Calu3 (cell line): ENCODE results near the gene SCN7A. TPM values are rescaled to one million over a fixed set of nuclear protein-coding genes. Genes with fewer than 3 reads are reported as not detected.
A peak's percentile ranks its signal among the peaks of the same experiment; 100 is the strongest.

Experiments
- Bru-seq: library from RNA; stranded (reverse); fragments of 400-500 nt; gene quantifications from one replicate; lab custom pipeline; 2021; lab: Mats Ljungman, UMichigan
- BruChase-seq, 2 experiments: library from RNA; stranded (reverse); fragments of 400-500 nt; gene quantifications; one replicate each; lab custom pipeline; 2021; lab: Mats Ljungman, UMichigan
- BruUV-seq: library from RNA; stranded (reverse); fragments of 400-500 nt; replicated peaks from 2 replicates; lab custom pipeline; 2021; lab: Mats Ljungman, UMichigan
- CTCF ChIA-PET: fragments of 300-600 bp; sonication (Branson Sonifier 250); formaldehyde crosslinking; loops from one replicate; lab custom pipeline; 2022; ENCODE audit warnings: antibody characterized with exemption; lab: Charles Lee
- DNase-seq: peaks from one replicate; pipeline ENCODE4 v3.0.0; 2022
- H3K27ac Mint-ChIP-seq: one replicate; pipeline ENCODE4 v1.8.0; 2022; ENCODE audit warnings: mixed read lengths; ENCODE audit not compliant: unreplicated experiment
- H3K27me3 Mint-ChIP-seq: one replicate; pipeline ENCODE4 v1.8.0; 2022; ENCODE audit warnings: mixed read lengths; ENCODE audit not compliant: unreplicated experiment
- H3K36me3 Mint-ChIP-seq: one replicate; pipeline ENCODE4 v1.8.0; 2022; ENCODE audit warnings: mild to moderate bottlenecking, moderate library complexity, mixed read lengths; ENCODE audit not compliant: insufficient read depth, unreplicated experiment
- H3K4me1 Mint-ChIP-seq: one replicate; pipeline ENCODE4 v1.8.0; 2022; ENCODE audit warnings: mild to moderate bottlenecking, low read depth, mixed read lengths; ENCODE audit not compliant: unreplicated experiment
- H3K4me3 Mint-ChIP-seq: one replicate; pipeline ENCODE4 v1.8.0; 2022; ENCODE audit warnings: mild to moderate bottlenecking, low read depth, moderate library complexity, mixed read lengths; ENCODE audit not compliant: unreplicated experiment
- H3K9me3 Mint-ChIP-seq: one replicate; pipeline ENCODE4 v1.8.0; 2022; ENCODE audit warnings: low read depth, mixed read lengths; ENCODE audit not compliant: unreplicated experiment
- CTCF ChIP-seq: fragments of 200-600 bp; IDR thresholded peaks from one replicate; pipeline ENCODE4 v1.8.0; 2022; ENCODE audit warnings: antibody characterized with exemption; ENCODE audit not compliant: unreplicated experiment
- intact Hi-C: fragments of 100-400 bp; cut with micrococcal nuclease; formaldehyde crosslinking; loops from one replicate; pipeline ENCODE4 v1.10.0; 2022; ENCODE audit not compliant: unreplicated experiment
- long read RNA-seq: library from polyadenylated mRNA; stranded (forward); transcript quantifications from one replicate; pipeline ENCODE4 v2.0.0, GENCODE V29; 2022
- total RNA-seq: library from RNA; stranded (reverse); gene quantifications from 2 replicates; pipeline ENCODE4 v1.2.3, GENCODE V29; 2022

SCN7A gene
- total RNA-seq, result not detected in 2 replicates
- Bru-seq, nascent RNA, result not detected
- percentile 1 among the genes with signal in this experiment for BruChase-seq, experiment 1, labeled RNA remaining after a 6-hour chase
- not detected for BruChase-seq, experiment 2, labeled RNA remaining after a 2-hour chase
- long read RNA-seq, result 0 reads

GRCh38 chr2:166494140-166494624 lies at the start of gene SCN7A:
SCN7A (minus strand) TSS chr2:166494249; CDS start chr2:166477696, 16,553 bp downstream.
- Mint-ChIP-seq H3K36me3 (no peaks in the 10 kb centered on the region), H3K9me3 (no peaks in the 10 kb centered on the region)
- DNase-seq, result peak; percentile 8

GRCh38 chr2:166539340-166540162 lies 45.5 kb upstream of the SCN7A start:
- Mint-ChIP-seq H3K27me3 (no peaks in the 10 kb centered on the region), H3K27ac (no peak overlapping the region), H3K4me3 (no peak overlapping the region), H3K9me3 (no peaks in the 10 kb centered on the region), H3K36me3 (no peaks in the 10 kb centered on the region), H3K4me1 (peaks cover 6% of the 10 kb centered on the region)
- BruUV-seq, result no TSS peak
- intact Hi-C loops, result loop anchor here (1.0 to 10.0 kb wide), 6 partner anchors 355 to 1579 kb away; no protein-coding TSS in a partner anchor
- peak; percentile 61 for DNase-seq
- peak; percentile 74 for TF ChIP-seq CTCF
- CTCF ChIA-PET, result interaction anchor here (0.6 to 1.0 kb wide), 3 partner anchors 672 to 725 kb away, joined by 3 to 4 read pairs (median 3); no protein-coding TSS in a partner anchor

More at GRCh38 chr2:166494140-166494624, at the start of gene SCN7A:
- Mint-ChIP-seq H3K27ac (peak within 1 kb of the TSS; percentile 41), H3K4me1 (peaks cover 10% of the 10 kb centered on the region), H3K27me3 (peaks cover 21% of the 10 kb centered on the region), H3K4me3 (peak within 1 kb of the TSS; percentile 68)
- intact Hi-C loops, result no loop called here
- TF ChIP-seq CTCF, result no peak
- BruUV-seq, result no TSS peak
- CTCF ChIA-PET, result no interaction called here

GRCh38 chr2:166536111-166536510 lies 42.1 kb upstream of the SCN7A start:
- Mint-ChIP-seq H3K4me1 (peaks cover 6% of the 10 kb centered on the region), H3K27me3 (no peaks in the 10 kb centered on the region), H3K27ac (no peak overlapping the region), H3K9me3 (no peaks in the 10 kb centered on the region), H3K4me3 (no peak overlapping the region), H3K36me3 (no peaks in the 10 kb centered on the region)
- no TSS peak for BruUV-seq
- DNase-seq, result no peak
- intact Hi-C loops, result loop anchor here (5.0 to 10.0 kb wide), 2 partner anchors 359 to 661 kb away; no protein-coding TSS in a partner anchor
- no peak for TF ChIP-seq CTCF
- CTCF ChIA-PET, result no interaction called here

- no peak for DNase-seq
- no peaks in the 10 kb centered on the region for H3K36me3 Mint-ChIP-seq
- no peaks in the 10 kb centered on the region for H3K9me3 Mint-ChIP-seq
- no TSS peak for BruUV-seq
- H3K4me3 Mint-ChIP-seq, result no peak overlapping the region
- intact Hi-C loops, result no loop called here
- CTCF ChIA-PET, result no interaction called here
- H3K4me1 Mint-ChIP-seq, result no peaks in the 10 kb centered on the region
- TF ChIP-seq CTCF, result no peak
- no peak overlapping the region for H3K27ac Mint-ChIP-seq
- no peaks in the 10 kb centered on the region for H3K27me3 Mint-ChIP-seq
Observed at GRCh38 chr2:166521155-166521554, 27.1 kb upstream of the SCN7A start.
